Measurements from ENCODE around the gene GJD2. TPM values are rescaled to one million over a fixed set of nuclear protein-coding genes. Genes with fewer than 3 reads are reported as not detected.

GJD2 gene
- total and polyA plus RNA-seq, 5 donors from 2014 or later: not detected

DNA sequence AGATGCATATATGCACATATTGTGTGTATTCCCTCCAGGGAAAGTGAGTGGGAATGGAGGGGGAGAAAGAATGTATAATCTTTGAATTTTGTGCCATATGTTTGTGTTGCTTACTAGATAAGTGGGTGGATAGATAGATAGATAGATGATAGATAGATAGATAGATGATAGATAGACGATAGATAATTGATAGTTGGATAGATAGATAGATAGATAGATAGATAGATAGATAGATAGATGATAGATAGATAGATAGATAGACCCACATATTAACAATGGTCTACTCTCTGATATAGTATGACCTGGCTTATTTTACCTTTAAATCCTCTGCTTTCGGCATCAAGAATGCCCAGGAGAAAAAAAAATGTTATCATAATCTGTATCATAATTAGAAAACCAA is 21.2 kb downstream of the GJD2 start:
- H3K9me3 Mint-ChIP-seq: no peaks in the 10 kb centered on the region
- H3K27me3 ChIP-seq (ENCODE audit: control insufficient read depth, insufficient read depth, low read length): no peaks in the 10 kb centered on the region
- no peaks in the 10 kb centered on the region for H3K36me3 Mint-ChIP-seq
- no peaks in the 10 kb centered on the region for H3K4me1 ChIP-seq (ENCODE audit: control insufficient read depth, insufficient read depth, low read length, poor library complexity, severe bottlenecking)
- peaks cover 4% of the 10 kb centered on the region for H3K27me3 Mint-ChIP-seq
- no peak overlapping the region for H3K4me3 Mint-ChIP-seq
- no peak for ATAC-seq (ENCODE audit: low read depth in 2 of 2)
- DNase-seq: no peak
- H3K4me1 Mint-ChIP-seq: no peaks in the 10 kb centered on the region
- H3K36me3 ChIP-seq (ENCODE audit: control insufficient read depth, insufficient read depth, low read length): no peaks in the 10 kb centered on the region
- no peaks in the 10 kb centered on the region for H3K9me3 ChIP-seq (ENCODE audit: control insufficient read depth in 2 of 2, low read length in 2 of 2)
- H3K4me3 ChIP-seq (ENCODE audit: low read depth, low read length): no peak overlapping the region
- no peak overlapping the region for H3K27ac ChIP-seq (ENCODE audit: insufficient read depth, low read length, poor library complexity, severe bottlenecking)
- no peak overlapping the region for H3K27ac Mint-ChIP-seq

DNA sequence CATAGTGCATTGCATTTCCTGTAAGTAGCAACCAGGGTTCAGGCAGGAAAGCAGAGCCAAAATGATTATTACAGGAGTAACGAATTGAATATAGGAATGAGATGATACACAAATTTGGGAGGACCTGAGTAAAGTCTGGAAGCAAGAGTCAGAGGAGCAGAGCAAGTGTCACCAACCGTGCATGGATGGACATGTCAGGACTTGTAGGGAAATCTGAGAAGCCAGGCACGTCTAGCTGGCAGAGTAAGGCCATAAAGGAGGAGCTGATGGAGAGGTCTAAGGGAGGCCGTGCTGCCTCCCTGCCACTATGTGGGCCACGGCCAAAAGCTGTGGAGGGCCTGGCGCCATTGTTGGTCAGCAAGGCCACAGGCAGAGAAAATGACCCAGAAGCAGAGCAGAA is 22.4 kb downstream of the GJD2 start:
- Mint-ChIP-seq H3K9me3 (peaks cover 0 to 2% (median 0%) of the 10 kb centered on the region in 7 donors), H3K4me1 (no peaks in the 10 kb centered on the region), H3K36me3 (no peaks in the 10 kb centered on the region), H3K27ac (no peak overlapping the region), H3K4me3 (no peak overlapping the region), H3K27me3 (peaks cover 4% of the 10 kb centered on the region)
- Histone ChIP-seq H3K27me3 (ENCODE audit: control insufficient read depth, insufficient read depth, low read length) (no peaks in the 10 kb centered on the region), H3K9me3 (ENCODE audit: control insufficient read depth in 2 of 2, low read length in 2 of 2) (no peaks in the 10 kb centered on the region), H3K4me3 (ENCODE audit: low read depth, low read length) (no peak overlapping the region), H3K36me3 (ENCODE audit: control insufficient read depth, insufficient read depth, low read length) (no peaks in the 10 kb centered on the region), H3K27ac (ENCODE audit: insufficient read depth, low read length, poor library complexity, severe bottlenecking) (no peak overlapping the region), H3K4me1 (ENCODE audit: control insufficient read depth, insufficient read depth, low read length, poor library complexity, severe bottlenecking) (no peaks in the 10 kb centered on the region)
- DNase-seq (no peak), ATAC-seq (ENCODE audit: low read depth in 2 of 2) (no peak)

DNA sequence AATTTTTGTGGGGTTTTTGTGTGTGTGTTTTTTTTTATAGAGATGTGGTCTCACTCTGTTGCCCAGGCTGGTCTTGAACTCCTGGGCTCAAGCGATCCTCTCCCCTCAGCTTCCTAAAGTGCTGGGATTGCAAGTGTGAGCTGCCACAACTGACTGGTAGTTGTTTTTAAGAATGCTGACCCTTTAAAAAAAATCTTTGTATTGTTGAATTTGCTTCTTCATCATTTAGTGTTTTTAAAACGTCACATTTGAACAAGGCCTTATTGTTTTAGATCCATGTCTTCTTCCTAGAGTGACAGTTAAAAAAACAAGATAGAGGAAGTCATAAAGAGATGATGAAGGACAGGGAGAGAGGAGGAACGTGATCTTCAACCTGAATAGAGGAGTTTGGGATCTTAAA is 24.1 kb downstream of the GJD2 start:
- no peak for DNase-seq
- H3K27ac Mint-ChIP-seq: no peak overlapping the region
- H3K27me3 Mint-ChIP-seq: peaks cover 8% of the 10 kb centered on the region
- Histone ChIP-seq H3K9me3 (ENCODE audit: control insufficient read depth in 2 of 2, low read length in 2 of 2) (no peaks in the 10 kb centered on the region), H3K36me3 (ENCODE audit: control insufficient read depth, insufficient read depth, low read length) (no peaks in the 10 kb centered on the region), H3K27ac (ENCODE audit: insufficient read depth, low read length, poor library complexity, severe bottlenecking) (no peak overlapping the region), H3K4me1 (ENCODE audit: control insufficient read depth, insufficient read depth, low read length, poor library complexity, severe bottlenecking) (no peaks in the 10 kb centered on the region), H3K27me3 (ENCODE audit: control insufficient read depth, insufficient read depth, low read length) (peaks cover 2% of the 10 kb centered on the region), H3K4me3 (ENCODE audit: low read depth, low read length) (no peak overlapping the region)
- no peak overlapping the region for H3K4me3 Mint-ChIP-seq
- peaks cover 0 to 2% (median 0%) of the 10 kb centered on the region in 7 donors for H3K9me3 Mint-ChIP-seq
- H3K4me1 Mint-ChIP-seq: no peaks in the 10 kb centered on the region
- no peaks in the 10 kb centered on the region for H3K36me3 Mint-ChIP-seq
- ATAC-seq (ENCODE audit: low read depth in 2 of 2): no peak

DNA sequence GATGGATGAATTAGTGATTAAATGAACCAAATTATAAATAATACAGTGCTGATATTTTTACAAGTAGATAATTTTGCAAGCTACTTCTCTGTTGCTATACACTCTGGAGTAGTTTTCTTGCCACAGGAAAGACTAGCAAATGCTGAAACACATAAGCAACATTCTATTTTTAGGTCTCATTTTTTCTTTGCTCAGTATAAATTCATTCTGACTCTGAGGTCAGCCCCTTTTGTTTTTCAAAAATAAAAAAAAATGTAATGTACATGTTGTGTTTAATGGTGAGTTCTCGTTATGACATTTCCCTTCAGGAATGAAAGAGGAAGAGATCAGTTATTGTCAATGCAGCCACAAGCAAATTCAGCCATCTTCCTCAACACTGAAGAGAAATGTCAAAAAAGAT is 24.9 kb downstream of the GJD2 start:
- Mint-ChIP-seq H3K4me1 (no peaks in the 10 kb centered on the region), H3K27me3 (peaks cover 10% of the 10 kb centered on the region), H3K36me3 (no peaks in the 10 kb centered on the region), H3K27ac (no peak overlapping the region), H3K9me3 (peaks cover 0 to 2% (median 0%) of the 10 kb centered on the region in 7 donors), H3K4me3 (no peak overlapping the region)
- H3K4me3 ChIP-seq (ENCODE audit: low read depth, low read length): no peak overlapping the region
- H3K27ac ChIP-seq (ENCODE audit: insufficient read depth, low read length, poor library complexity, severe bottlenecking): no peak overlapping the region
- ATAC-seq (ENCODE audit: low read depth in 2 of 2) (no peak), DNase-seq (no peak)
- peaks cover 6% of the 10 kb centered on the region for H3K27me3 ChIP-seq (ENCODE audit: control insufficient read depth, insufficient read depth, low read length)
- H3K36me3 ChIP-seq (ENCODE audit: control insufficient read depth, insufficient read depth, low read length): no peaks in the 10 kb centered on the region
- no peaks in the 10 kb centered on the region for H3K9me3 ChIP-seq (ENCODE audit: control insufficient read depth in 2 of 2, low read length in 2 of 2)
- H3K4me1 ChIP-seq (ENCODE audit: control insufficient read depth, insufficient read depth, low read length, poor library complexity, severe bottlenecking): no peaks in the 10 kb centered on the region

DNA sequence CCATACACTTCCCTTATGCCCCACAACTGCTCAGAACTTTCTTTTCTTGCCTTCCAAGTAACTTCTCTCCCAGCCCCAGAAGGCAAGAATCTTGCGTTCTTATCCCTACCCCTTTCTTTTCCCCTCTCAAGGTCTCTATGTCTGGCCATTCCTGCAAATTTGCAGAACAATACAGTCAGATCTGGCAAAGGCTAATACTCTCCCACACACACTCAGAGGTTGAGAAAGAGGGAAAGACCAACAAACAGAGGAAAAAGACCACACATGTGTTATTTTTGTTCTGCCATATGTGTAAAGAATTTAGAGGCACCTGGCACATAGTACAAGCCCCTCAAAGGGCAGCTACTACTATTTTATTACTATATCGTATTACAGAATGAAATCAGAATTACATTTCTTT is 25.7 kb downstream of the GJD2 start:
- no peak overlapping the region for H3K27ac ChIP-seq (ENCODE audit: insufficient read depth, low read length, poor library complexity, severe bottlenecking)
- Mint-ChIP-seq H3K36me3 (no peaks in the 10 kb centered on the region), H3K4me1 (no peaks in the 10 kb centered on the region), H3K9me3 (peaks cover 0 to 2% (median 0%) of the 10 kb centered on the region in 7 donors), H3K27ac (no peak overlapping the region), H3K4me3 (no peak overlapping the region), H3K27me3 (peaks cover 12% of the 10 kb centered on the region)
- no peaks in the 10 kb centered on the region for H3K4me1 ChIP-seq (ENCODE audit: control insufficient read depth, insufficient read depth, low read length, poor library complexity, severe bottlenecking)
- no peaks in the 10 kb centered on the region for H3K36me3 ChIP-seq (ENCODE audit: control insufficient read depth, insufficient read depth, low read length)
- DNase-seq (no peak), ATAC-seq (ENCODE audit: low read depth in 2 of 2) (no peak)
- H3K9me3 ChIP-seq (ENCODE audit: control insufficient read depth in 2 of 2, low read length in 2 of 2): no peaks in the 10 kb centered on the region
- H3K27me3 ChIP-seq (ENCODE audit: control insufficient read depth, insufficient read depth, low read length): peaks cover 9% of the 10 kb centered on the region
- H3K4me3 ChIP-seq (ENCODE audit: low read depth, low read length): no peak overlapping the region

DNA sequence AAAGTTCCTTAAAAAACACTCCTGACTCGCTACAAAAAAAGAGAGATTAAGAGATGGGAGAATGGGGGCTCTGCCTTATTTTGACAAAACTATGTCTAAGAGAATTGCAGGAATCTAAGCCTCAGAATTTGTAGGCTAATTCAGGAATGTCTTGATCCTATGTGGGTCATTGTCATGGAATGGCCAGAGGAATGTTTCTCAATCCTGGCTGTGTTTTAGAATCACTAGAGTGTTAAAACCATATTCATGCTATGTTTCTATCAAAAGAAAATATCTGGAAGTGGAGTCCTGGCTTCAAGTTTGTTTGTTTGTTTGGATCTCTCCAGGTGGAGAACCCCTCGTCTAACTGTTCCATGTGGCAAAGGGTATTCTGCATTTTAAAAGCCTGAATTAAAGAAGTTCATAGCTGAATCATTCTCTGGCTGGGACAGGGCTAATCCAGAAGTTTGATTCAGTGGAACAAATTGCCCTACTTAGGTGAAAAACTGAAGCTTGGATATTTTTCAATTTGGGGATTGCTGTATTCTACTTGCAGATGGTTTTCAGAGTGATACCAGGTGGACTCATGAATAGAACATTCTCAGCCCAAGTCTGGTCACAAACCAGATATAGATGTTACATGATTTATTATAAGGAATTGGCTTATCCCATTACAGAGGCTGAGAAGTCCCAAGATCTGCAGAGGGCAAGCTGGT is 28.2 kb downstream of the GJD2 start:
- peaks cover 0 to 4% (median 0%) of the 10 kb centered on the region in 4 donors for H3K4me1 Mint-ChIP-seq
- peaks cover 13% of the 10 kb centered on the region for H3K27me3 ChIP-seq (ENCODE audit: control insufficient read depth, insufficient read depth, low read length)
- H3K27me3 Mint-ChIP-seq: peaks cover 33% of the 10 kb centered on the region
- H3K4me3 ChIP-seq (ENCODE audit: low read depth, low read length): no peak overlapping the region
- H3K4me3 Mint-ChIP-seq: no peak overlapping the region
- no peaks in the 10 kb centered on the region for H3K36me3 ChIP-seq (ENCODE audit: control insufficient read depth, insufficient read depth, low read length)
- H3K27ac Mint-ChIP-seq: no peak overlapping the region
- H3K9me3 ChIP-seq (ENCODE audit: control insufficient read depth in 2 of 2, low read length in 2 of 2): no peaks in the 10 kb centered on the region
- H3K4me1 ChIP-seq (ENCODE audit: control insufficient read depth, insufficient read depth, low read length, poor library complexity, severe bottlenecking): no peaks in the 10 kb centered on the region
- no peak overlapping the region for H3K27ac ChIP-seq (ENCODE audit: insufficient read depth, low read length, poor library complexity, severe bottlenecking)
- peaks cover 0 to 2% (median 0%) of the 10 kb centered on the region in 7 donors for H3K9me3 Mint-ChIP-seq
- no peaks in the 10 kb centered on the region for H3K36me3 Mint-ChIP-seq
- DNase-seq (no peak), ATAC-seq (ENCODE audit: low read depth in 2 of 2) (no peak)

DNA sequence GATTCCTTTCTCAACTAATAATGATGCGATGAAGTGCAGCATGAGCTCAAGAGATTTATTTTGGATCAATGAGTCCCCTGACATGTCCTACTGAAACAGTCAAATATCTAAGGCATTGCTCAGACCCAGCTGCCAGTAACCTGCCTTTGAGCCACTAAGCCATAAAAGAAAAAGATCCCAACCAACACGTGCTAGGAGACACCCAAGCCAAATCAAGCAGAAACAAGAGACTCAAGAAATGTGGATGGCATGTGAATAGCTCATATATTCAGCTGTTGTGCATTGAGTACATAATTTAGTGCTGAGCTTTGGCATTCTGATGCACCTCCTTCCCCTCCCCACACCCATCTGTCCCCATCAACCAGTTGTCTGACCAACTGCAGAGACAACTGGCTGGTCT is 29.2 kb downstream of the GJD2 start:
- Mint-ChIP-seq H3K4me3 (no peak overlapping the region), H3K27me3 (peaks cover 33% of the 10 kb centered on the region)
- no peak for ATAC-seq (ENCODE audit: low read depth in 2 of 2)

DNA sequence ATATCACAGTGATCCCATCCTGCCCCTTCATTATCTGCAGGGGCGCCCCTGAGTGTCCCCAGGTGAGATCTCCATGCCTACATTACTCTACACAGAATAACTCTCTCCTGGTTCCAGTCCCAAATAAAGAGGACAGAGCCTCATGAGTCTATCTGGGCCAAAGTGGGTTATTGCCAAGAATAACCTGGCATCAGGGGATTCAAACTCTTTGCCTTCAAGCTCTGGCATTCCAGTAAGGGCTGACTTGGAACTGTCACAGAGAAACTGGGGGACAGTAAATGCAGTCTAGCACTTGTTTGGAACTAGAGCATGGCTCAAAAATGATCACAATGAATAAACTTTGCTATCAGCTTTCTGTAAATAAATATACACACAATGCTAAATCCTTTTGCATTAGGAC is 30.3 kb downstream of the GJD2 start:
- H3K4me3 Mint-ChIP-seq: no peak overlapping the region
- peaks cover 0 to 2% (median 0%) of the 10 kb centered on the region in 7 donors for H3K9me3 Mint-ChIP-seq
- H3K27me3 ChIP-seq (ENCODE audit: control insufficient read depth, insufficient read depth, low read length): peaks cover 16% of the 10 kb centered on the region
- H3K27ac Mint-ChIP-seq: no peak overlapping the region
- no peak for ATAC-seq (ENCODE audit: low read depth in 2 of 2)
- H3K4me3 ChIP-seq (ENCODE audit: low read depth, low read length): no peak overlapping the region
- no peaks in the 10 kb centered on the region for H3K36me3 Mint-ChIP-seq
- no peaks in the 10 kb centered on the region for H3K9me3 ChIP-seq (ENCODE audit: control insufficient read depth in 2 of 2, low read length in 2 of 2)
- H3K36me3 ChIP-seq (ENCODE audit: control insufficient read depth, insufficient read depth, low read length): no peaks in the 10 kb centered on the region
- H3K27ac ChIP-seq (ENCODE audit: insufficient read depth, low read length, poor library complexity, severe bottlenecking): no peak overlapping the region
- H3K4me1 Mint-ChIP-seq: peaks cover 0 to 4% (median 0%) of the 10 kb centered on the region in 4 donors
- DNase-seq: no peak
- H3K4me1 ChIP-seq (ENCODE audit: control insufficient read depth, insufficient read depth, low read length, poor library complexity, severe bottlenecking): no peaks in the 10 kb centered on the region
- H3K27me3 Mint-ChIP-seq: peaks cover 40% of the 10 kb centered on the region

More for the DNA sequence above, 29.2 kb downstream of the GJD2 start:
- H3K36me3 ChIP-seq (ENCODE audit: control insufficient read depth, insufficient read depth, low read length): no peaks in the 10 kb centered on the region
- H3K27me3 ChIP-seq (ENCODE audit: control insufficient read depth, insufficient read depth, low read length): peaks cover 16% of the 10 kb centered on the region
- Mint-ChIP-seq H3K27ac (no peak overlapping the region), H3K9me3 (peaks cover 0 to 2% (median 0%) of the 10 kb centered on the region in 7 donors), H3K4me1 (peaks cover 0 to 4% (median 0%) of the 10 kb centered on the region in 4 donors), H3K36me3 (no peaks in the 10 kb centered on the region)
- H3K4me3 ChIP-seq (ENCODE audit: low read depth, low read length): no peak overlapping the region
- no peak for DNase-seq
- no peaks in the 10 kb centered on the region for H3K9me3 ChIP-seq (ENCODE audit: control insufficient read depth in 2 of 2, low read length in 2 of 2)
- H3K27ac ChIP-seq (ENCODE audit: insufficient read depth, low read length, poor library complexity, severe bottlenecking): no peak overlapping the region
- H3K4me1 ChIP-seq (ENCODE audit: control insufficient read depth, insufficient read depth, low read length, poor library complexity, severe bottlenecking): no peaks in the 10 kb centered on the region
